Smooth muscle cell (in vitro differentiated cells): ENCODE data around the gene C6orf132. TPM values are rescaled to one million over a fixed set of nuclear protein-coding genes. Genes with fewer than 3 reads are reported as not detected.

Source experiments
- DNase-seq: peaks from one replicate; lab custom pipeline; 2025; ENCODE audit not compliant: unreplicated experiment; lab: John Stamatoyannopoulos, UW
- H2AFZ ChIP-seq: fragments of 200-600 bp; sonication (generic); 2 replicates; pipeline ENCODE4 v1.6.0; 2016; ENCODE audit warnings: antibody characterized with exemption, low read depth, mild to moderate bottlenecking
- H3F3A ChIP-seq: fragments of 200-600 bp; sonication (generic); 2 replicates; pipeline ENCODE4 v1.6.0; 2017; ENCODE audit warnings: antibody characterized with exemption, low read depth
- H3K27ac ChIP-seq: fragments of 200-600 bp; sonication (generic); 2 replicates; pipeline ENCODE4 v1.5.1; 2016; ENCODE audit warnings: low read depth, mild to moderate bottlenecking
- H3K27me3 ChIP-seq: fragments of 200-600 bp; sonication (generic); 2 replicates; pipeline ENCODE4 v1.6.1; 2016; ENCODE audit warnings: low read depth, mild to moderate bottlenecking
- H3K36me3 ChIP-seq: fragments of 200-600 bp; sonication (generic); 2 replicates; pipeline ENCODE4 v1.5.1; 2016; ENCODE audit warnings: low read depth
- H3K4me1 ChIP-seq: fragments of 200-600 bp; sonication (generic); 2 replicates; pipeline ENCODE4 v1.5.1; 2016; ENCODE audit warnings: low read depth
- H3K4me2 ChIP-seq: fragments of 200-600 bp; sonication (generic); 2 replicates; pipeline ENCODE4 v1.6.0; 2016; ENCODE audit warnings: mild to moderate bottlenecking
- H3K4me3 ChIP-seq: fragments of 200-600 bp; sonication (generic); 2 replicates; pipeline ENCODE4 v1.5.1; 2016; ENCODE audit warnings: mild to moderate bottlenecking
- H3K79me2 ChIP-seq: fragments of 200-600 bp; sonication (generic); 2 replicates; pipeline ENCODE4 v1.6.0; 2016; ENCODE audit warnings: low read depth, mild to moderate bottlenecking
- H3K9ac ChIP-seq: fragments of 200-600 bp; sonication (generic); 2 replicates; pipeline ENCODE4 v1.6.0; 2016; ENCODE audit warnings: low read depth
- H3K9me3 ChIP-seq: fragments of 200-600 bp; sonication (generic); replicated peaks from 2 replicates; pipeline ENCODE4 v1.5.1; 2016; ENCODE audit warnings: low read depth
- H4K20me1 ChIP-seq: fragments of 200-600 bp; sonication (generic); 2 replicates; pipeline ENCODE4 v1.6.0; 2016; ENCODE audit warnings: low read depth
- WGBS: methylation state at CpG from one replicate; pipeline ENCODE4 v1.1.7; 2016; ENCODE audit warnings: low lambda C conversion rate; 5-methylcytosine and 5-hydroxymethylcytosine counted together
- polyA plus RNA-seq: library from polyadenylated mRNA; unstranded; fragments of >200 nt; fragmentation: Nextera tagmentation; extraction: Ambion mirVana; gene quantifications from 2 replicates; pipeline ENCODE4 v1.2.1, GENCODE V29; 2016
- total RNA-seq: library from RNA; depleted of rRNA; stranded (reverse); fragments of >200 nt; gene quantifications from 2 replicates; pipeline ENCODE4 v1.2.3, GENCODE V29; 2014
- TF ChIP-seq, protein P1 (sequence below): fragments of 200-600 bp; sonication (generic); IDR thresholded peaks from 2 replicates; pipeline ENCODE4 v1.5.1; 2017; ENCODE audit warnings: borderline replicate concordance, mild to moderate bottlenecking, antibody characterized with exemption; ENCODE audit not compliant: insufficient read depth, poor library complexity, severe bottlenecking

Gene C6orf132
- total and polyA plus RNA-seq, 2 experiments from 2014 or later = 1.4 to 4.9 TPM

DNA sequence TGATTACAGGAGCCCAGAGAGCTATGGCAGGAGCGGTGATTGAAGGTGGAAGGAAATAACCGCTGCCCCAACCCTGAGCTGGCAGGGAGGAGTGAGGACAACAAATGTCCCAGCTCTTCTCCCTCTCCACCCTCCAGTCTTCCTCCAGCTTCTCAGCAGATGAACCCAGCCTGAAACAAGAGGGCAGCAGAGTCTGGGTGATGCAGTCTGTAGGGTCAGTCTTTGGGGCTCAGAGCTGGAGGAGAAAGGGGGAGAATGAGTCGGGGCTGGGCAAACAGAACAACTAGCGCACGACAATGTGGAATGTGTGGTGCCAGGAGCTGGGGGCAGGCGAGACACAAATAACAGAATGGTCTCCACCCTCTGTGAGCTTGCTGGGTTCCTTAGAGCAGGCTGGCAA is 26.2 kb upstream of the C6orf132 start:
- Histone ChIP-seq H3K9me3 (no peaks in the 10 kb centered on the region), H3K4me3 (no peak overlapping the region), H3K9ac (no peak overlapping the region), H3K4me1 (no peaks in the 10 kb centered on the region), H3K79me2 (no peaks in the 10 kb centered on the region), H3K27ac (no peak overlapping the region), H3F3A (no peaks in the 10 kb centered on the region), H3K27me3 (no peaks in the 10 kb centered on the region), H4K20me1 (no peaks in the 10 kb centered on the region), H3K4me2 (no peak overlapping the region), H2AFZ (no peak overlapping the region), H3K36me3 (no peaks in the 10 kb centered on the region)
- WGBS = 93% methylated on average over 6 of the region's 6 CpGs
- no peak for DNase-seq
- TF ChIP-seq, protein P1, sequence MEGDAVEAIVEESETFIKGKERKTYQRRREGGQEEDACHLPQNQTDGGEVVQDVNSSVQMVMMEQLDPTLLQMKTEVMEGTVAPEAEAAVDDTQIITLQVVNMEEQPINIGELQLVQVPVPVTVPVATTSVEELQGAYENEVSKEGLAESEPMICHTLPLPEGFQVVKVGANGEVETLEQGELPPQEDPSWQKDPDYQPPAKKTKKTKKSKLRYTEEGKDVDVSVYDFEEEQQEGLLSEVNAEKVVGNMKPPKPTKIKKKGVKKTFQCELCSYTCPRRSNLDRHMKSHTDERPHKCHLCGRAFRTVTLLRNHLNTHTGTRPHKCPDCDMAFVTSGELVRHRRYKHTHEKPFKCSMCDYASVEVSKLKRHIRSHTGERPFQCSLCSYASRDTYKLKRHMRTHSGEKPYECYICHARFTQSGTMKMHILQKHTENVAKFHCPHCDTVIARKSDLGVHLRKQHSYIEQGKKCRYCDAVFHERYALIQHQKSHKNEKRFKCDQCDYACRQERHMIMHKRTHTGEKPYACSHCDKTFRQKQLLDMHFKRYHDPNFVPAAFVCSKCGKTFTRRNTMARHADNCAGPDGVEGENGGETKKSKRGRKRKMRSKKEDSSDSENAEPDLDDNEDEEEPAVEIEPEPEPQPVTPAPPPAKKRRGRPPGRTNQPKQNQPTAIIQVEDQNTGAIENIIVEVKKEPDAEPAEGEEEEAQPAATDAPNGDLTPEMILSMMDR = no peak

DNA sequence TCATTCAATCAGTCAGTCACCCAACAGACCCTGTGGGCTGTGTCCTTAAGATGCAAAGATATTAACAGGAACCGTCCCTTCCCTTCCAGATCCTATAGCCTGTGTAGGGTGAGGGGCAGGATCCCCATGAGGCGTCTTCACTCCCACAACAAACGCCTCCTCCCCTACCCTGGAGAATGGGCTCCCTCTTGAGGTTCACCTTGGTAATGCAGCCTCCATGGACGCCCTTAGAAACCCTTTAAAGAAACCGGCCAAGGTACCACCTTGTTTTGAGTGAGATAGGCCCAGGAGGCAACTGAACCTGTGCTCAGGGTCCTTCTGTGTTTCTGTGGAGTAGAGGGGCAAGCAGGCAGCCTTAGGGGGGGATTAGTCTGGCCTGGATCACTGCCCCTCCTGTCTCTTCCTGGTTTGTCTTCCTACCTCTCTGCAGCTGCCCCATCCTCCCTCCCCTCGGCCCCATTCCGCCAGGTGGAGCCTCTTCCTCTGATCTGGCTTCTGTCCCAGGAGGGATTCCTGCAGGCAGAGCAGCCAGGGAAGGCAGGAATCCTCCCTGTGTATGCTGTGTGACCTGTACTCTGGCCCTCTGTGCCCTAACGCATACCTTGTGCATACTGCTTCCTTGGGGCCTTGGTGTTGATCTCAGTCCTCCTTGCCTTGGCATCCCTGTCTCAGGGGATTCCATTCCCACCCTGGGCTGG is 24.2 kb upstream of the C6orf132 start:
- Histone ChIP-seq H3K4me2 (no peak overlapping the region), H3K4me1 (no peaks in the 10 kb centered on the region), H2AFZ (peak overlapping the region; percentile 73), H3K27me3 (no peaks in the 10 kb centered on the region), H3K27ac (no peak overlapping the region), H3K9me3 (no peaks in the 10 kb centered on the region), H3K9ac (no peak overlapping the region), H3K36me3 (no peaks in the 10 kb centered on the region), H4K20me1 (no peaks in the 10 kb centered on the region), H3F3A (no peaks in the 10 kb centered on the region), H3K4me3 (no peak overlapping the region), H3K79me2 (no peaks in the 10 kb centered on the region)
- TF ChIP-seq, protein P1 = peak; percentile 97
- WGBS = 8% methylated on average over 8 of the region's 8 CpGs
- DNase-seq = peak; percentile 34

DNA sequence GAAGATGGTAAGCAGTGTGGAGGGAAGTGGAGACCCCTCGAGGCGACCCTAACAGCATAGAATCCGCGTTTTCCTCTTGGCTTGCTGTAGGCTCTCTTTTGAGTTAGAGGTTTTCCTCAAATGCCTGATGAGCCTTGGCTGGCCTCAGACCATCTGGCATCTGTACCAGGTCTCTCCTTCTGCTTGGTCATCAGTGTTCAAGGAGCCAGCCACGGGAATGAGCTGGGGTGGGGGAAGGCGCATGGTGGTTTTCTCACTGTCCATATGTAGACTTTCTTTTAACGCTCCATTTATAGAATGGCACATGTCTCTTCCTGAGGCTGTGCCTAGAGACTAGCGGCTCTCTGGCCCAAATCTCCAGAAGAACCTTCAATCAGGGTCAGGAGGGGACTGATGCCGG is 22.6 kb upstream of the C6orf132 start:
- no peaks in the 10 kb centered on the region for H3K4me1 ChIP-seq
- no peak for DNase-seq
- H3K36me3 ChIP-seq = no peaks in the 10 kb centered on the region
- H3K9ac ChIP-seq = no peak overlapping the region
- H3K27ac ChIP-seq = no peak overlapping the region
- no peak overlapping the region for H3K4me3 ChIP-seq
- no peaks in the 10 kb centered on the region for H3F3A ChIP-seq
- H2AFZ ChIP-seq = no peak overlapping the region
- no peaks in the 10 kb centered on the region for H4K20me1 ChIP-seq
- H3K9me3 ChIP-seq = no peaks in the 10 kb centered on the region
- no peak overlapping the region for H3K4me2 ChIP-seq
- H3K27me3 ChIP-seq = no peaks in the 10 kb centered on the region
- 69% methylated on average over 9 of the region's 9 CpGs for WGBS
- TF ChIP-seq, protein P1 = no peak
- no peaks in the 10 kb centered on the region for H3K79me2 ChIP-seq

DNA sequence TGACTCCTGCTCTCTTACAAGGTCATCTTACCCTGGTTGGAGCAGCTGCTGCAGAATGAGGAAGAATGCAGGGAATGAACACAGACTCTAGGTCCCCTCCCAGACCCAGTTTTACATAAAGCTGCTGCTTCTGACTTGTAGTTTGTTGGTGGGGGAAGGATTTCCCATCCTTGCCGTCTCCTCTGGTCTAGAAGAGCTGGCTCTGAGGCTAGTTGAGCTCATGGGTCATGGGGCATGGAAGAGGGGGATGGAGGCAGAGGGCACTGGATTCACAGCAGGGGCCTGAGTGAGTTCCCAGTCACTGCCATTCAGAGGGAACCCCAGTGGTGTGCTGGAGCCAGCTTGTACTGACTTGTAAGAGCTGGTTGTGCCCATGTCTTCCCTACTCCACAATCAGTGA is 21.6 kb upstream of the C6orf132 start:
- 11% methylated on average over 1 of the region's 1 CpG for WGBS
- Histone ChIP-seq H4K20me1 (no peaks in the 10 kb centered on the region), H3K4me2 (no peak overlapping the region), H3K36me3 (no peaks in the 10 kb centered on the region), H3F3A (no peaks in the 10 kb centered on the region), H3K79me2 (no peaks in the 10 kb centered on the region), H3K4me1 (no peaks in the 10 kb centered on the region), H3K9me3 (no peaks in the 10 kb centered on the region), H2AFZ (no peak overlapping the region), H3K9ac (no peak overlapping the region), H3K27ac (no peak overlapping the region), H3K27me3 (no peaks in the 10 kb centered on the region), H3K4me3 (no peak overlapping the region)
- no peak for DNase-seq
- TF ChIP-seq, protein P1 = no peak
